Measurements from ENCODE around the gene ZNF335.
"Not testable (repeated sequence)": the region's sequence is repeated elsewhere in the genome, so short reads cannot be mapped to it uniquely, and the experiment has no call there.

ZNF335 gene

DNA sequence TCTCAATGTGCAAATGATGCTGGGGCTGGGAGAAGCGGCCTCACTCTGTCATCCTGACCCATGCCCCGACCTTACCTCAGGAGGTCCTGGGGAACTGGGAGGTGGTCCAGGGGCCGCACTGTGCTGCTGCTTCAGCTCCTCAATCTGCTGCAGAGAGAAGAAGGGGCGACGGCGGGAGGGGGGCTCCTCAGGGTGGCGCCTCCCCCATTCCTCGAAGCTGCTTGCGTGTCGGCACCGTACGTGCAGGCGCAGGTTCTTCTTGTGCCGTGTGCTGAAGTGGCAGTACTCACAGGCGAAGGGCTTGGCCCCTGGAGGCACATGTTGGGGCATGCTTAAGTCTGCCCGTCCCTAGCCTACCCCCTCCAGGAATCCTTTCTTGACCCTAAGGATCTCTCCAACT lies 12.9 kb downstream of the ZNF335 start:
- Histone ChIP-seq H3K27ac (replicated peaks; ENCODE audit: low read length) (no peak overlapping the region), H3K79me1 (ENCODE audit: low read depth, low read length) (no peaks in the 10 kb centered on the region), H3K9ac (ENCODE audit: low read depth, low read length, poor library complexity) (no peak overlapping the region), H3K36me3 (replicated peaks in 1 of 2; ENCODE audit: control insufficient read depth in 2 of 2, insufficient read depth in 2 of 2, low read length in 2 of 2) (peaks cover 48 to 78% of the 10 kb centered on the region in 2 donors), H3K14ac (ENCODE audit: low read length) (no peak overlapping the region), H3K4me2 (ENCODE audit: insufficient read depth, low read length, poor library complexity, severe bottlenecking) (no peak overlapping the region), H3K9me3 (replicated peaks in 1 of 2; ENCODE audit: control insufficient read depth in 2 of 2, insufficient read depth in 1 of 2, low read depth in 1 of 2, low read length in 2 of 2) (peaks cover 0 to 2% of the 10 kb centered on the region in 2 donors), H2AK5ac (ENCODE audit: low read depth, low read length) (no peak overlapping the region), H2AFZ (ENCODE audit: low read length) (no peak overlapping the region), H4K8ac (ENCODE audit: low read depth, low read length) (no peak overlapping the region), H2BK12ac (ENCODE audit: low read length) (no peak overlapping the region), H2BK5ac (ENCODE audit: low read length) (no peak overlapping the region), H3K27me3 (ENCODE audit: control insufficient read depth in 3 of 3, insufficient read depth in 3 of 3, low read depth in 1 of 3, low read length in 3 of 3) (no peaks in the 10 kb centered on the region), H3K23ac (ENCODE audit: low read depth, low read length, poor library complexity) (peak overlapping the region; percentile 23), H3K4me3 (ENCODE audit: low read length in 2 of 2) (no peak overlapping the region), H3K18ac (ENCODE audit: low read length) (no peak overlapping the region), H3K4ac (ENCODE audit: low read length) (no peak overlapping the region), H3K4me1 (ENCODE audit: control insufficient read depth in 2 of 2, insufficient read depth in 1 of 2, low read depth in 1 of 2, low read length in 2 of 2) (no peaks in the 10 kb centered on the region), H2BK15ac (ENCODE audit: low read length) (no peak overlapping the region), H2BK120ac (ENCODE audit: low read depth, low read length) (no peak overlapping the region), H4K91ac (ENCODE audit: low read depth, low read length, poor library complexity) (no peak overlapping the region)
- DNase-seq (ENCODE audit: low spot score) = no peak
- no CpG with 5 or more reads among the region's 16 CpGs for WGBS, 2 donors (ENCODE audit: extremely low coverage in 2 of 2, insufficient read length in 2 of 2, insufficient replicate concordance in 1 of 2)

DNA sequence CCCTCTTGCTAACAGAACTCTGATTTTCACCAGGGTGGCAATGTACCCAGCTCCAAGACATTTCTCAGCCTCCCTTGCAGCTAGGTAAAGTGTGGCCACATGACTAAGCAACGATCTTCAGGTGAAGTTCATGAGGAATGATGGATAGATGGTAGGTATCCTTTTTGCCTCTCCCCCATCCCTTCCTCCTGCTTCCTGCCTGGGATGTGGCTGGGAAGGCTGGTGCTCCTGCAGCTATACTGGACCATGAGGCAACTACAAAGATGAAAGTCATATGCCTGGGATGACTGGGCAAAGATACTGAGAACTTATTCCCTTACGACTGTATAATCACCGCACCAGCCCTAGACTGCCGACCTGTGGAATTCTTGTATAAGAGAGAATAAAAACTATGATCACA lies 13.4 kb downstream of the ZNF335 start:
- H3K36me3 ChIP-seq (replicated peaks in 1 of 2; ENCODE audit: control insufficient read depth in 2 of 2, insufficient read depth in 2 of 2, low read length in 2 of 2) = peaks cover 44 to 76% of the 10 kb centered on the region in 2 donors
- H4K8ac ChIP-seq (ENCODE audit: low read depth, low read length) = no peak overlapping the region
- H2BK15ac ChIP-seq (ENCODE audit: low read length) = no peak overlapping the region
- no peak overlapping the region for H2AK5ac ChIP-seq (ENCODE audit: low read depth, low read length)
- no peak overlapping the region for H3K18ac ChIP-seq (ENCODE audit: low read length)
- H3K9ac ChIP-seq (ENCODE audit: low read depth, low read length, poor library complexity) = no peak overlapping the region
- DNase-seq (ENCODE audit: low spot score) = no peak
- peaks cover 0 to 2% of the 10 kb centered on the region in 2 donors for H3K9me3 ChIP-seq (replicated peaks in 1 of 2; ENCODE audit: control insufficient read depth in 2 of 2, insufficient read depth in 1 of 2, low read depth in 1 of 2, low read length in 2 of 2)
- no peak overlapping the region for H2BK5ac ChIP-seq (ENCODE audit: low read length)
- H2BK12ac ChIP-seq (ENCODE audit: low read length) = no peak overlapping the region
- no peak overlapping the region for H4K91ac ChIP-seq (ENCODE audit: low read depth, low read length, poor library complexity)
- no peak overlapping the region for H3K14ac ChIP-seq (ENCODE audit: low read length)
- no peaks in the 10 kb centered on the region for H3K4me1 ChIP-seq (ENCODE audit: control insufficient read depth in 2 of 2, insufficient read depth in 1 of 2, low read depth in 1 of 2, low read length in 2 of 2)
- no peak overlapping the region for H2AFZ ChIP-seq (ENCODE audit: low read length)
- H3K27me3 ChIP-seq (ENCODE audit: control insufficient read depth in 3 of 3, insufficient read depth in 3 of 3, low read depth in 1 of 3, low read length in 3 of 3) = no peaks in the 10 kb centered on the region
- no peak overlapping the region for H3K23ac ChIP-seq (ENCODE audit: low read depth, low read length, poor library complexity)
- no peak overlapping the region for H3K27ac ChIP-seq (replicated peaks; ENCODE audit: low read length)
- H3K79me1 ChIP-seq (ENCODE audit: low read depth, low read length) = no peaks in the 10 kb centered on the region
- WGBS, 2 donors (ENCODE audit: extremely low coverage in 2 of 2, insufficient read length in 2 of 2, insufficient replicate concordance in 1 of 2) = no CpG with 5 or more reads among the region's 4 CpGs
- H2BK120ac ChIP-seq (ENCODE audit: low read depth, low read length) = no peak overlapping the region
- H3K4me2 ChIP-seq (ENCODE audit: insufficient read depth, low read length, poor library complexity, severe bottlenecking) = no peak overlapping the region
- H3K4ac ChIP-seq (ENCODE audit: low read length) = no peak overlapping the region
- no peak overlapping the region for H3K4me3 ChIP-seq (ENCODE audit: low read length in 2 of 2)

DNA sequence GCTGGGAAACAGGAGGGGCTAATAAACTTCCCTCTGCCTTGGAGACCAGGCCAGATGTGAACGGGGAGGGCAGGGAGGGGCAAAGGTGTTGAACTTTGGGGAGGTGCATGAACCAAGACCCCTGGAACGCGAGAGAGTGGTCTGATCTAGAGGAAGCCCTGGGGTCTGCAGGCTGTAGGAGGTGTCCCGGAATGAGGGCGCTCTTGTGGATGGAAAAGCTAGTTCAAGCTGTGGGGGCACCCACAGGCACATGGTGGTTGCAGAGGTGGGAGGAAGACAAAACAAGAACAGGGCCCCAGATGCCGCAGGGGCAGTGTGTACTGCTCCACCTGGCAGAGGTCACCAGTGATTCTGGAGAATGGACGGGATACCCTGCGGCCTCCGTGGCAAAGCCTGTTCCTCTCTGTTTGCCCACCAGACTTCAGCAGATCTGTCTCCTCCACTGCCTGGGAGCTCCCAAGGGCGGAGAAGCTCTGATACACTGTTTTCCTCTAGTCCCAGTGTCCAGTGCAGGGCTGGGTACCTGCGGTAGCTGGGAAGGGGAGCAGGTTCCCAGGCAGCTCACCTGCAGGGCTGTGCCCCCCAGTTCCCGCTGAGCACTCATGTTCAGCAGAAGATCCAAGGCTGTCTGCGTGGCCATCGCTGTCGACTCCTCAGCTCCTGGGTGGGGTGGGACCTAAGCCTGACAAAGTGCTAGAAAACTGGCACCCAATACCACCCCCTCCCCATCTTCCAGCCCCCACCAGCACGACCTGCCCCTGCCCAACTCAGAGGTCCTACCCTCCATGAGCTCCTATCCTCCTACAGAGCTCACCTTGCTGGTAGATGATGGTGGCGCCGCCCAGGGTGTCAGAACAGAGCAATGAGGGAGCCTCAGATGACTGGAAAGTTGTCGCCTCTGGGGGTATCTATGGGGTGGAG lies 14.7 kb downstream of the ZNF335 start:
- no peak overlapping the region for H2BK5ac ChIP-seq (ENCODE audit: low read length)
- peaks cover 42 to 78% of the 10 kb centered on the region in 2 donors for H3K36me3 ChIP-seq (replicated peaks in 1 of 2; ENCODE audit: control insufficient read depth in 2 of 2, insufficient read depth in 2 of 2, low read length in 2 of 2)
- WGBS, 2 donors (ENCODE audit: extremely low coverage in 2 of 2, insufficient read length in 2 of 2, insufficient replicate concordance in 1 of 2) = no CpG with 5 or more reads among the region's 19 CpGs
- H2BK120ac ChIP-seq (ENCODE audit: low read depth, low read length) = no peak overlapping the region
- H3K4me2 ChIP-seq (ENCODE audit: insufficient read depth, low read length, poor library complexity, severe bottlenecking) = no peak overlapping the region
- H3K4me1 ChIP-seq (ENCODE audit: control insufficient read depth in 2 of 2, insufficient read depth in 1 of 2, low read depth in 1 of 2, low read length in 2 of 2) = no peaks in the 10 kb centered on the region
- H3K23ac ChIP-seq (ENCODE audit: low read depth, low read length, poor library complexity) = no peak overlapping the region
- no peak overlapping the region for H3K9ac ChIP-seq (ENCODE audit: low read depth, low read length, poor library complexity)
- H4K91ac ChIP-seq (ENCODE audit: low read depth, low read length, poor library complexity) = no peak overlapping the region
- H4K8ac ChIP-seq (ENCODE audit: low read depth, low read length) = no peak overlapping the region
- DNase-seq (ENCODE audit: low spot score) = no peak
- no peak overlapping the region for H2AK5ac ChIP-seq (ENCODE audit: low read depth, low read length)
- H3K79me1 ChIP-seq (ENCODE audit: low read depth, low read length) = no peaks in the 10 kb centered on the region
- H3K4ac ChIP-seq (ENCODE audit: low read length) = no peak overlapping the region
- H3K14ac ChIP-seq (ENCODE audit: low read length) = no peak overlapping the region
- no peak overlapping the region for H2BK15ac ChIP-seq (ENCODE audit: low read length)
- H3K18ac ChIP-seq (ENCODE audit: low read length) = no peak overlapping the region
- no peaks in the 10 kb centered on the region for H3K27me3 ChIP-seq (ENCODE audit: control insufficient read depth in 3 of 3, insufficient read depth in 3 of 3, low read depth in 1 of 3, low read length in 3 of 3)
- H2AFZ ChIP-seq (ENCODE audit: low read length) = no peak overlapping the region
- peaks cover 0 to 2% of the 10 kb centered on the region in 2 donors for H3K9me3 ChIP-seq (replicated peaks in 1 of 2; ENCODE audit: control insufficient read depth in 2 of 2, insufficient read depth in 1 of 2, low read depth in 1 of 2, low read length in 2 of 2)
- H3K4me3 ChIP-seq (ENCODE audit: low read length in 2 of 2) = no peak overlapping the region
- H2BK12ac ChIP-seq (ENCODE audit: low read length) = no peak overlapping the region
- H3K27ac ChIP-seq (replicated peaks; ENCODE audit: low read length) = no peak overlapping the region

DNA sequence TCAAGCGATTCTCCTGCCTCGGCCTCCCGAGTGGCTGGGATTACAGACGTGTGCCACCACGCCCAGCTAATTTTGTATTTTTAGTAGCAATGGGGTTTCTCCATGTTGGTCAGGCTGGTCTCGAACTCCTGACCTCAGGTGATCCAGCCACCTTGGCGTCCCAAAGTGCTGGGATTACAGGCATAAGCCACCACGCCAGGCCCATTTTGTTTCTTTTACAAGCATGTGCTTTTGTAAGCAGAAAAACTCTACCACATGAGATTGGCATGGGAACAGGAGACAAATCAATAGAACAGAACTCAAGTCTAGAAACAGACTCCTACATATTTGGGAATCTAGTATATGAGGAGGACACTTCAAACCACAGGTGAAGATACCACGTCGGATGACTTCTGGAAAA lies 15.7 kb downstream of the ZNF335 start:
- H3K9me3 ChIP-seq (replicated peaks in 1 of 2; ENCODE audit: control insufficient read depth in 2 of 2, insufficient read depth in 1 of 2, low read depth in 1 of 2, low read length in 2 of 2); H3K14ac ChIP-seq (ENCODE audit: low read length); H2BK15ac ChIP-seq (ENCODE audit: low read length); H3K4me3 ChIP-seq (ENCODE audit: low read length in 2 of 2); H4K8ac ChIP-seq (ENCODE audit: low read depth, low read length); H3K4ac ChIP-seq (ENCODE audit: low read length); H3K18ac ChIP-seq (ENCODE audit: low read length); H2BK12ac ChIP-seq (ENCODE audit: low read length); H3K27ac ChIP-seq (replicated peaks; ENCODE audit: low read length); H3K4me2 ChIP-seq (ENCODE audit: insufficient read depth, low read length, poor library complexity, severe bottlenecking); DNase-seq (ENCODE audit: low spot score); H2BK120ac ChIP-seq (ENCODE audit: low read depth, low read length); H2AK5ac ChIP-seq (ENCODE audit: low read depth, low read length); H3K79me1 ChIP-seq (ENCODE audit: low read depth, low read length); H3K4me1 ChIP-seq (ENCODE audit: control insufficient read depth in 2 of 2, insufficient read depth in 1 of 2, low read depth in 1 of 2, low read length in 2 of 2); H4K91ac ChIP-seq (ENCODE audit: low read depth, low read length, poor library complexity); H3K9ac ChIP-seq (ENCODE audit: low read depth, low read length, poor library complexity); H3K23ac ChIP-seq (ENCODE audit: low read depth, low read length, poor library complexity); H2BK5ac ChIP-seq (ENCODE audit: low read length); H2AFZ ChIP-seq (ENCODE audit: low read length); H3K27me3 ChIP-seq (ENCODE audit: control insufficient read depth in 3 of 3, insufficient read depth in 3 of 3, low read depth in 1 of 3, low read length in 3 of 3): not testable (repeated sequence)
- WGBS, 2 donors (ENCODE audit: extremely low coverage in 2 of 2, insufficient read length in 2 of 2, insufficient replicate concordance in 1 of 2) = no CpG with 5 or more reads among the region's 10 CpGs
- peaks cover 45 to 78% of the 10 kb centered on the region in 2 donors for H3K36me3 ChIP-seq (replicated peaks in 1 of 2; ENCODE audit: control insufficient read depth in 2 of 2, insufficient read depth in 2 of 2, low read length in 2 of 2)

All from neuronal stem cell (in vitro differentiated cells).